Memory B cell (primary cell): ENCODE measurements around the gene TBCK.
A peak's percentile ranks its signal among the peaks of the same experiment; 100 is the strongest.
"Not testable (repeated sequence)": the region's sequence is repeated elsewhere in the genome, so short reads cannot be mapped to it uniquely, and the experiment has no call there.

Experiments
- ATAC-seq: fragments of 150-1000 bp; cut with Tn5 transposase; 2 replicates; pipeline ENCODE4 v1.10.0; 2021; ENCODE audit warnings: low read depth, mild to moderate bottlenecking, moderate library complexity
- DNase-seq, 2 donors: peaks; one replicate each; pipeline ENCODE4 v3.0.0; 2022; ENCODE audit warnings: low spot score in 2 of 2
- H3K27ac Mint-ChIP-seq: one replicate; pipeline ENCODE4 v1.8.0; 2022; ENCODE audit warnings: mild to moderate bottlenecking, moderate library complexity, mixed read lengths
- H3K27me3 Mint-ChIP-seq: one replicate; pipeline ENCODE4 v1.8.0; 2022; ENCODE audit warnings: mixed read lengths
- H3K36me3 Mint-ChIP-seq: one replicate; pipeline ENCODE4 v1.8.0; 2022; ENCODE audit warnings: mild to moderate bottlenecking, mixed read lengths
- H3K4me1 Mint-ChIP-seq: one replicate; pipeline ENCODE4 v1.8.0; 2022; ENCODE audit warnings: mixed read lengths
- H3K4me3 Mint-ChIP-seq: one replicate; pipeline ENCODE4 v1.8.0; 2022; ENCODE audit warnings: mild to moderate bottlenecking, moderate library complexity, mixed read lengths
- H3K9me3 Mint-ChIP-seq: one replicate; pipeline ENCODE4 v1.8.0; 2022; ENCODE audit warnings: mixed read lengths

The TBCK gene

GRCh38 chr4:106337916-106338315 lies 21.9 kb upstream of the TBCK start:
- H3K4me1 Mint-ChIP-seq = peaks cover 14% of the 10 kb centered on the region
- no peak for ATAC-seq

DNA sequence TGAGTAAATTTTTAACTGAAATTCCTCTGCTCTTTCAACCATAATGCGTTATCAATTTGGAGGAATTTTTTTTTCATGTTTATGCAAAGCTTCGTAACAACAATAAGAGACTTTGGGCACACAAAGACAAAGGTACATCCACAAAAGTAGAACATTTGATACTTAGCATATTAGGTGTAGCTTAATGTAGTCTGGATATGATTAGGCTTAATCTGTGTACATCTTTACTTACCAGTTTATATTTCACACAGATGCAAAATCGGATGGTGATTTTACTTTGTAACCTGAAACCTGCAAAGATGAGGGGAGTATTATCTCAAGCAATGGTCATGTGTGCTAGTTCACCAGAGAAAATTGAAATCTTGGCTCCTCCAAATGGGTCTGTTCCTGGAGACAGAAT lies 20.6 kb upstream of the TBCK start:
- H3K27ac Mint-ChIP-seq = no peak overlapping the region
- ATAC-seq (no peak), DNase-seq (no peak)
- peaks cover 66% of the 10 kb centered on the region for H3K36me3 Mint-ChIP-seq
- H3K4me3 Mint-ChIP-seq = no peak overlapping the region
- H3K4me1 Mint-ChIP-seq = peaks cover 10% of the 10 kb centered on the region
- H3K27me3 Mint-ChIP-seq = no peaks in the 10 kb centered on the region
- peaks cover 10% of the 10 kb centered on the region for H3K9me3 Mint-ChIP-seq

More at GRCh38 chr4:106337916-106338315, 21.9 kb upstream of the TBCK start:
- H3K9me3 Mint-ChIP-seq = peaks cover 10% of the 10 kb centered on the region
- no peak overlapping the region for H3K4me3 Mint-ChIP-seq
- peaks cover 67% of the 10 kb centered on the region for H3K36me3 Mint-ChIP-seq
- DNase-seq = no peak
- no peaks in the 10 kb centered on the region for H3K27me3 Mint-ChIP-seq
- H3K27ac Mint-ChIP-seq = peak overlapping the region; percentile 73

- H3K27me3 Mint-ChIP-seq = no peaks in the 10 kb centered on the region
- H3K27ac Mint-ChIP-seq = no peak overlapping the region
- peaks cover 7% of the 10 kb centered on the region for H3K9me3 Mint-ChIP-seq
- H3K4me3 Mint-ChIP-seq = no peak overlapping the region
- DNase-seq = no peak
- ATAC-seq = no peak
- peaks cover 3% of the 10 kb centered on the region for H3K4me1 Mint-ChIP-seq
- peaks cover 59% of the 10 kb centered on the region for H3K36me3 Mint-ChIP-seq
These were observed 18.9 kb upstream of the TBCK start for GRCh38 chr4:106334741-106335470.

GRCh38 chr4:106333186-106333585 lies 17.2 kb upstream of the TBCK start:
- ATAC-seq (no peak), DNase-seq (no peak)
- peaks cover 6% of the 10 kb centered on the region for H3K9me3 Mint-ChIP-seq
- no peak overlapping the region for H3K27ac Mint-ChIP-seq
- peaks cover 53% of the 10 kb centered on the region for H3K36me3 Mint-ChIP-seq
- no peaks in the 10 kb centered on the region for H3K27me3 Mint-ChIP-seq
- no peak overlapping the region for H3K4me3 Mint-ChIP-seq
- no peaks in the 10 kb centered on the region for H3K4me1 Mint-ChIP-seq

DNA sequence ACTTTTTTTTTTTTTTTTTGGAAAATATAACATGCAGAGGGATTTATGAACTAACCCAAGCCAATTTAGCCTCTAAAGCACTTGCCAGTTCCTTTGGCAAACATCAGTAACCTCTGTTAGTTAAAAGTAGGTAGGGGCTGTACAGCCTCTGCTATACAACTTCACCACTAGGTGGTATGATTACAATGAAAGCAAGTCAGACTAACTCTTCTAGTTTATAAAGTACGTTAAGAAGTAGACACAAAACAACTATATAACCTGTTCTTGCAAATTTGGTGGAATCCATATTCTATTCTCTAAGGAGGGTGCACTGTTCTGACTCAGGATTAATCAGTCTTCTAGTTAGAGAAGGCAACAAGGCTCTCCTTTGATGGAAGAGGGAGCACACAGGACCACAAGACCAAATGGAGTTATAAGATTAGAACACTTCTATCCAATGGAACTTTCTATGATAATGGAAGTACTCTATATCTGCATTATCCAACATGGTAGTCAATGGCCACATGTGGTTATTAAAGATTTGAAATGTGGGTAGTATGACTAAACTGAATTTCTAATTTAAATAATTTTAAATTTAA lies 13.1 kb upstream of the TBCK start:
- H3K36me3 Mint-ChIP-seq = peaks cover 37% of the 10 kb centered on the region
- peak; percentile 64 for ATAC-seq
- DNase-seq = no peak
- H3K4me3 Mint-ChIP-seq = no peak overlapping the region
- H3K9me3 Mint-ChIP-seq = no peaks in the 10 kb centered on the region
- H3K4me1 Mint-ChIP-seq = no peaks in the 10 kb centered on the region
- no peak overlapping the region for H3K27ac Mint-ChIP-seq
- H3K27me3 Mint-ChIP-seq = no peaks in the 10 kb centered on the region

- DNase-seq = no peak
These were observed 9.8 kb upstream of the TBCK start for GRCh38 chr4:106325800-106326199.

DNA sequence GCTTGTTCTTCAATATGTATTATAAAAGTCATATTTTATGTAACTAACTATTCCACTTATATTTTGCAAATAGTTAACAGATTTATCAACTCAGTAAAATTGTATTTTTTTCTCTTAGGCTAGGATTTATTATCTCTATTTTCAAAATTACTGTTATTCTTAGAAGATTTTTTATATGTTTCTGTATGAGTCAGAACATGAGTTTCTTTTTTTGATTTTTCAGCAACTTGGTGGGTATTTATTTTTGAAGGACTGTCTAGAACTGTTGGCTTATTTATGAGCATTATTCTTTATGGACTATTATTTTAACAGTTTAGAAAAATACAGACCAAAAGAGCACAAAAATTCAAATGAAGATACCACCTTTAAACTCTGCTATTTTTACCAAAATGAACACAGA lies 7.1 kb upstream of the TBCK start:
- Mint-ChIP-seq H3K9me3 (no peaks in the 10 kb centered on the region), H3K27me3 (no peaks in the 10 kb centered on the region), H3K4me3 (no peak overlapping the region), H3K36me3 (peaks cover 21% of the 10 kb centered on the region), H3K27ac (no peak overlapping the region), H3K4me1 (peaks cover 12% of the 10 kb centered on the region)
- no peak for ATAC-seq
- no peak for DNase-seq

More at GRCh38 chr4:106325800-106326199, 9.8 kb upstream of the TBCK start:
- Mint-ChIP-seq H3K9me3 (no peaks in the 10 kb centered on the region), H3K4me1 (peaks cover 2% of the 10 kb centered on the region), H3K4me3 (no peak overlapping the region), H3K27me3 (no peaks in the 10 kb centered on the region), H3K36me3 (peaks cover 24% of the 10 kb centered on the region), H3K27ac (no peak overlapping the region)
- ATAC-seq = no peak

GRCh38 chr4:106321814-106322213 lies 5.8 kb upstream of the TBCK start:
- not testable (repeated sequence) for ATAC-seq, H3K27me3 Mint-ChIP-seq, H3K4me3 Mint-ChIP-seq, H3K9me3 Mint-ChIP-seq, DNase-seq
- peaks cover 12% of the 10 kb centered on the region for H3K4me1 Mint-ChIP-seq
- H3K27ac Mint-ChIP-seq = peak overlapping the region; percentile 60
- H3K36me3 Mint-ChIP-seq = peaks cover 14% of the 10 kb centered on the region

DNA sequence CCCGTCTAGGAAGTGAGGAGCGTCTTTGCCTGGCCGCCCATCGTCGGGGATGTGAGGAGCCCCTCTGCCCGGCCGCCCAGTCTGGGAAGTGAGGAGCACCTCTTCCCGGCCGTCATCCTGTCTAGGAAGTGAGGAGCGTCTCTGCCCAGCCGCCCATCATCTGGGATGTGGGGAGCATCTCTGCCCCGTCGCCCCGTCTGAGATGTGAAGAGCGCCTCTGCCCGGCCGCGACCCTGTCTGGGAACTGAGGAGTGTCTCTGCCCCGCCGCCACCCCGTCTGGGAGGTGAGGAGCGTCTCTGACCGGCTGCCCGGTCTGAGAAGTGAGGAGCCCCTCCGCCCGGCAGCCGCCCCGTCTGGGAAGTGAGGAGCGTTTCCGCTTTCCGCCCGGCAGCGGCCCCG lies 5.2 kb upstream of the TBCK start:
- peaks cover 12% of the 10 kb centered on the region for H3K4me1 Mint-ChIP-seq
- not testable (repeated sequence) for H3K27ac Mint-ChIP-seq

DNA sequence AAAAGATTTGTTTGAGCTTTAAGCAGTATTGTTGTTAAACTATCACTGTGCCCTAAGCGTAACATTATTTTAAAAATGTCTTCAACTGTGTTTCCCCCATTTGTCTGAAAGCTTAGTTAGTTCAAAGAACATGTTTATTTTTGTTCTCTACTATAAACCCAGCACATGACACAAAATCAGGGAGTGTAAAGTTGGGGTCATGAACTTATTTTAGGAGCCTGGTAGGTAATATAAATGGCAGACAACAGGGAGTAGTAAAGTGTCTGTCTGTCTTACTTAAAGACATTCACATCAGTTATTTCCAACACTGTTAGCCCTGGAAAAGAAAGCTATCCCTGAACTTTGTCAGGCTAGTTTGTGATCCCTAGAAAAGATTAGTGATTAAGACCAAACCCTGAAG lies 4.2 kb upstream of the TBCK start:
- ATAC-seq = no peak
- Mint-ChIP-seq H3K9me3 (no peaks in the 10 kb centered on the region), H3K27me3 (no peaks in the 10 kb centered on the region), H3K27ac (no peak overlapping the region), H3K4me1 (peaks cover 13% of the 10 kb centered on the region), H3K4me3 (no peak overlapping the region), H3K36me3 (peaks cover 14% of the 10 kb centered on the region)
- DNase-seq = no peak

More for the DNA sequence above, 5.2 kb upstream of the TBCK start:
- not testable (repeated sequence) for H3K27me3 Mint-ChIP-seq, H3K4me3 Mint-ChIP-seq, H3K9me3 Mint-ChIP-seq, DNase-seq, ATAC-seq
- H3K36me3 Mint-ChIP-seq = peaks cover 14% of the 10 kb centered on the region

DNA sequence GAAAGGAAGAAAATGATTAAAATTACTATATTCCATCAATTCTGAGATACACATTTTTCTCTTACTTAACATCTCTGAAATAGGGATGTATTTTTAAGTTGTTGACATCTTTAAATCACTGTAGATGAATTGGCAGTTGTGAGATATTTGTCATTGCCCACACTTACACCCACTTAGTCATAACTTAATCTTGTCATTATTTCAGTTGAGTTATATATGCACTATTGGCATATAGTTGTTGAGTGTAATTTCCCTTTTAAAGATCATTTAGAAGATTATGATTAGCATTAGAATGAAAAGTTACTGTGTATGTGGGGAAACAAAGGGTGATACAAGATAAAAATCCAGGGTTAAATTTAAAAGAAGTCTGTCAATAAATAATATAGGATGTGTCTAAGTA lies 2.5 kb upstream of the TBCK start:
- H3K9me3 Mint-ChIP-seq = no peaks in the 10 kb centered on the region
- H3K36me3 Mint-ChIP-seq = peaks cover 12% of the 10 kb centered on the region
- no peaks in the 10 kb centered on the region for H3K27me3 Mint-ChIP-seq
- H3K4me3 Mint-ChIP-seq = no peak overlapping the region
- DNase-seq (no peak), ATAC-seq (no peak)
- peaks cover 19% of the 10 kb centered on the region for H3K4me1 Mint-ChIP-seq
- no peak overlapping the region for H3K27ac Mint-ChIP-seq

- peaks cover 12% of the 10 kb centered on the region for H3K36me3 Mint-ChIP-seq
- no peaks in the 10 kb centered on the region for H3K27me3 Mint-ChIP-seq
- H3K4me1 Mint-ChIP-seq = peaks cover 24% of the 10 kb centered on the region
- ATAC-seq (no peak), DNase-seq (no peak)
- no peaks in the 10 kb centered on the region for H3K9me3 Mint-ChIP-seq
- no peak overlapping the region for H3K4me3 Mint-ChIP-seq
- no peak overlapping the region for H3K27ac Mint-ChIP-seq
These were observed 1.8 kb upstream of the TBCK start for GRCh38 chr4:106317815-106318214.

GRCh38 chr4:106316773-106317409 lies 882 bp upstream of the TBCK start:
- peak in 1 of 2 donors; percentile 7 for DNase-seq
- Mint-ChIP-seq H3K27ac (no peak overlapping the region), H3K9me3 (no peaks in the 10 kb centered on the region), H3K36me3 (peaks cover 12% of the 10 kb centered on the region), H3K4me1 (peaks cover 21% of the 10 kb centered on the region), H3K27me3 (no peaks in the 10 kb centered on the region), H3K4me3 (no peak overlapping the region)
- ATAC-seq = no peak

- no peak overlapping the region for H3K27ac Mint-ChIP-seq
- H3K9me3 Mint-ChIP-seq = no peaks in the 10 kb centered on the region
- no peaks in the 10 kb centered on the region for H3K27me3 Mint-ChIP-seq
- DNase-seq = peak in 1 of 2 donors; percentile 38
- H3K4me3 Mint-ChIP-seq = no peak overlapping the region
- peak; percentile 12 for ATAC-seq
- H3K4me1 Mint-ChIP-seq = peaks cover 21% of the 10 kb centered on the region
- H3K36me3 Mint-ChIP-seq = peaks cover 6% of the 10 kb centered on the region
These were observed 487 bp downstream of the TBCK start for GRCh38 chr4:106315476-106315967.
